ENCODE measurements around the gene NOC3L.
"Not testable (repeated sequence)": the region's sequence is repeated elsewhere in the genome, so short reads cannot be mapped to it uniquely, and the experiment has no call there.

The NOC3L gene
- total RNA-seq: 24.6 to 46.9 reads per million in 2 donors

GRCh38 chr10:94362360-94363250 is at the start of gene NOC3L:
TSS of gene NOC3L (minus strand) at chr10:94362939. CDS start at chr10:94362838, 101 bp downstream.
- peak; percentile 95 for DNase-seq

DNA sequence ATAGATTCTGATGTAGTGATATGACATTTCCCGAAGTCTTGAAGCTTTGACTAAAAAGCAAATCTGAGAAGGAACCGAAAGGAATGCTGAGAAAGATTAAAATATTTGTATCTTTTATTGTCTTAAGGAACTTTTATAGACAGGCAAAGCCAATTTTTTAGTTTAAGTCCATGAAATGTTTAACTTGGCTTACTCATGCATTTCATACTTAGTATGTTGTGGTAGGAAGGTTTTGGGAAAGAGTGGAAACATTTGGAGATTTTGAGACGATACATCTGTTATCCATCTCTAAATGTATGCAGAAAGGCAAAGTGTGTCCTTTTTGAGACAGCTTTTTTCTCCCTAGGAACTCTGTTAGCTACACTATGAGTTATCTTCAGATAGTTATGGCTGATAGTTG is 49.7 kb upstream of the NOC3L start:
- DNase-seq: no peak

GRCh38 chr10:94411304-94411703 is 48.6 kb upstream of the NOC3L start:
- DNase-seq: no peak

GRCh38 chr10:94409021-94409657 is 46.4 kb upstream of the NOC3L start:
- DNase-seq: no peak

DNA sequence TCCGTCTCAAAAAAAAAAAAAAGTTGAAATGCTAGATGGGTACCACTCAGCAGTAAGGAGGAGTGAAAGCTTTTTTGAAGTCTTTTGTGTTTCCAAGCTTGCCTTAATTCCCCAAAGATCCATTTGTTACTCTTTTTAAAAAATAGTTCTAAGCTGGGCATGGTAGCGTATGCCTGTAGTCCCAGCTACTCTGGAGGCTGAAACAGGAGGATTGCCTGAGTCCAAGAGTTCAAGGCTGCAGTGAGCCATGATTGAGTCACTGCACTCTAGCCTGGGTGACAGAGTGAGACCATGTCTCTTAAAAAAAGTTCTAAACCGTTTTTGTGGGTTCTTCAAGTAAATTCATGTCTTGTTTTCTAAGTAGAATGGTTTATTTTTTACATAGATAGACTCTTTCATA is 44.9 kb upstream of the NOC3L start:
- DNase-seq: no peak

DNA sequence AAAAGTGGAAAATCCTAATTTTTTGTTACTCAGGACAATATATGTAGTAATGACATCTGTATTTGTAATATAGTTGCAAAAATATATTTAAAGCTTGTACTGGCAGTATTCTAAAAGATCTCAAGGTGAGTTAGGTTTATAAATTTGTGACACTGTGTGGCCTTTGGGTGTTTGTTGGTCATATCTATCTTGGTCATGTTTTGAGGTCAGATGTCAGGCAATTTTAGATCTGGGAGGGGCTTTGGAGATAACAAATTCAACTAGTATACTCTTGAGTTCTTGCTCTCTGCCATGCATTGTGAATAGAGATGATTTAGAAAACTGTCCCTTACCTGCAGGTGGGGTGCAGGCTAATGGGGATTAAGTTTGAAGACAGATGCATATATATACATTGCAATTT is 42.7 kb upstream of the NOC3L start:
- DNase-seq: no peak

DNA sequence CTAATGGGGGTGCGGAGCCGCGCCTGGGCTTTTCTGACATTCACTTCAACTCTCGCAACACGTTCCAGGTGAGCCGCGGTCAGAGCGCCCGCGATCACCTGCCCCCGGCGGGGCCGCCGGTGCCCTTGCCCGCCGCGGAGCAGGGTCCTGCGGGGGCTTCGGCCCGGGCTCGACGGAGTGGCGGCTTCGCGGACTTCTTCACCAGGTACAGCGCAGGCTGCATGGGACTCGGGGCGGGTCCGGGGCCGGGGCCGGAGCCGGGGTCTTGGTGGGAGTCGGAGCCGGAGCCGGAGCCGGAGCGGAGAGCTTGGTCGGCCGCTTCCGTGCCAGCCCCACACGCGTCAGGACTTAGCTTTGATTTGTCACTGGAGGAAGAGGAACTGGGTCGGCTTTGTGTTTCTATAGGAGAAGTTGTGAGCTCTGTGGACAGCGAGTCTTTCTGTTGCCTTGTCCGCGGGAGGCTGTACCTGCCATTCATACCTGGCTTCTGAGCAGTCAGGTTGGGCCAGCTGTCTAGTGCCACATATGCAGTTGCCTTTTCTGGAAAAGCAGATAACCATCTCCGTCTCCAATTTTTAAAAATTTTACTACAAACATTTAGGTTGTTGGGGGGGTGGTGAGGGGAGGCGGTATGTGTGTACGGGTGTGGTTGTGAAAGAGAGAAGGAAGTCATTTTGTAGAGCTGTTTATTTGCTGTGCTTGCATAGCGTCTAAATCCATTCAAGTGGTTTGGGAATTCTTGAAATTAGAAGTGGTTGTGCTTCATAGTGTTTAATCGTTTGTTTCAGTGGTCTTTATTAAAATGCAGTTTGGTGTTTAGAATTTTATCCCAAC is 40.9 kb upstream of the NOC3L start:
- DNase-seq: no peak

DNA sequence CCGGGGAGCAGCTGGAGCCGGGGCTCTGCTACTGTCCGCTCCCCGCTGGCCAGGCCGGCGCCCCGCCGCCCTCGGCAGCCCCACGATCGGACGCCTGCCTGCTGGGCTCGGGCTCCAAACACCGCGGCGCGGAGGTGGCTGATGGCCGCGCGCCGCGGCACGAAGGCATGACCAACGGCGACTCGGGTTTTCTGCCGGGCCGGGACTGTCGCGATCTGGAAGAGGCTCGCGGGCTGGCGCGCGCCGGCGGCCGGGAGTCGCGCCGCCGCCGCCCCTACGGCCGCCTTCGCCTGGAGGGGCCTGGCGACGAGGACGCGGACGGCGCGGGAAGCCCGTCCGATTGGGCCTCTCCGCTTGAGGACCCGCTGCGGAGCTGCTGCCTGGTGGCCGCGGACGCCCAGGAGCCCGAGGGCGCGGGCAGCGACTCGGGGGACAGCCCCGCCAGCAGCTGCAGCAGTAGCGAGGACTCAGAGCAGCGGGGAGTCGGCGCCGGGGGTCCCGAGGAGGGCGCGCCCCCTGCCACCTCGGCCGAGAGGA is 40.2 kb upstream of the NOC3L start:
- no peak for DNase-seq

- DNase-seq: peak; percentile 0
Measured at GRCh38 chr10:94402204-94402842, 39.6 kb upstream of the NOC3L start, which contains the start of gene TBC1D12. TSS of gene TBC1D12 (plus strand) at chr10:94402541. CDS start at chr10:94402614, 73 bp downstream.

GRCh38 chr10:94398762-94399161 is 36.0 kb upstream of the NOC3L start:
- DNase-seq: no peak

GRCh38 chr10:94397549-94398370 is 35.0 kb upstream of the NOC3L start:
- no peak for DNase-seq

GRCh38 chr10:94392117-94392516 is 29.4 kb upstream of the NOC3L start:
- DNase-seq: not testable (repeated sequence)

- not testable (repeated sequence) for DNase-seq
Measured at GRCh38 chr10:94385733-94386132, 23.0 kb upstream of the NOC3L start.

GRCh38 chr10:94383530-94383929 is 20.8 kb upstream of the NOC3L start:
- no peak for DNase-seq

GRCh38 chr10:94376865-94377264 is 14.1 kb upstream of the NOC3L start:
- no peak for DNase-seq

GRCh38 chr10:94375374-94375773 is 12.6 kb upstream of the NOC3L start:
- no peak for DNase-seq

- DNase-seq: no peak
Measured at GRCh38 chr10:94370501-94370900, 7.8 kb upstream of the NOC3L start.

- DNase-seq: no peak
Measured at GRCh38 chr10:94366382-94366781, 3.6 kb upstream of the NOC3L start.

DNA sequence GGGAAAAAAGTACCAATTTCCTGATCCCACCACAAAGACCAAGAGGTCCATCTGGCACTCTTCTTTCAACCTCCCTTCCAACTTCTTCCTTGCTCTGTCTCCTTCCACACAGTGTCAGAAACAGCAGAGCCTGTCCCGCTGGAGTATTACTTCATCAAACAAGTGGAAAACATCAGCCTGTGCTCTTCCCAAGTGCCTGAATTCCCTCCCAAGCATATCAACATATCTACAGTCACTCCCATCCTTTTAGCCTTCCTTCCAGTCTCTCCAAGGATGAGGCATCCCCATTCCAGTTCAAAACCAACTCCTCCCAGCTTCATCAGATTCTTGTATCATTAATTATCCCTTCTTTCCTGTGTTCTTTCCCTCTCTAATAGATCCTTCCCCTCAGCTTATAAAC is 1.7 kb upstream of the NOC3L start:
- DNase-seq: no peak

DNA sequence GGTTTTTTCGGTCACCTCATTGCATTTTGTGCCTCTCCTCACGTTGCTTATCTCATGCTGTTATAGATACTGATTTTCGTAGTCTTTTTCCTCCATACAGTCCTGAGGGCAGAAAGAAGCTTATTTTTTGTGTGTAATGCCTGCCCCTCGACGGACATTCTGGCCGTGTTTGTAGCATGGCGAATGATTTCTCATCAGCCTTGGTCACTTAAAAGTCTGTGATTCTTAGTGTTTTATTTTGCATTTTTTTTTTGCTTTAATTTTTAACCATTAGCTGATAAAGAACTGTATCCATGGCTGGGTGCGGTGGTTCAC is 469 bp upstream of the NOC3L start:
- no peak for DNase-seq

- DNase-seq: no peak
Measured at GRCh38 chr10:94361171-94361794, 1.5 kb downstream of the NOC3L start.

Data from T-helper 9 cell (primary cell).